Lower leg skin (tissue), 3 donors: Measurements from ENCODE around the gene ARRDC4.

Experiments
- CTCF ChIP-seq, 3 donors: fragments of 450-650 bp; IDR thresholded peaks; one replicate each; pipeline ENCODE4 v1.5.1; 2016; ENCODE audit warnings: antibody characterized with exemption in 3 of 3, mild to moderate bottlenecking in 3 of 3, moderate library complexity in 2 of 3
- POLR2A ChIP-seq, 2 donors: fragments of 450-650 bp; IDR thresholded peaks; one replicate each; pipeline ENCODE4 v1.6.1; 2016 to 2017; ENCODE audit warnings: antibody characterized with exemption in 2 of 2, mild to moderate bottlenecking in 1 of 2, moderate library complexity in 1 of 2

DNA sequence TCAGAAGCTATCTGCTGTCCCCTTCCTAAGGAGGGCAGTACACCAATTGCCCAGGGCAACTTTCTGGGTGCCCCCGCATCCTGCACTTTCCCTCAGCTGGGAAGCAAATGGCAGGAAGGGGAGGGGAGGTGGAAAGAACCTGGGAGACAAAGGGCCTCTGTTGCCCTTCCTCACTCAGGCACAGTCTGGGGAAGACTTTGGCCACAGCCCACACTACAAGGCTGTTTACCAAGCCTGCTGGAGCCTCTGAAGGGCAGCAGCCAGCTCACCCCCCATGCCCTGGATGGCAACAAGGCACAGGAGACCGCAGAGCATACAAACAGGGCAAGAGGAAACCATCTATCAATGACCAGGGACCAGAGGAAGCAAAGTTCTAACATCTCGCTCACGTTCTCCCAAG is 42.4 kb downstream of the ARRDC4 start:
- TF ChIP-seq CTCF (IDR thresholded peaks at IDR 0.05) (no peak), POLR2A (IDR thresholded peaks at IDR 0.05) (no peak)
